HG03432 (cell line): ENCODE data around the gene OR5C1.
"Not testable (repeated sequence)": the region's sequence is repeated elsewhere in the genome, so short reads cannot be mapped to it uniquely, and the experiment has no call there.

Experiments
- ATAC-seq: cut with Tn5 transposase; IDR thresholded peaks from one replicate; pipeline ENCODE4 v1.9.1; 2021; ENCODE audit warnings: mild to moderate bottlenecking, moderate library complexity; ENCODE audit not compliant: unreplicated experiment

Gene OR5C1

DNA sequence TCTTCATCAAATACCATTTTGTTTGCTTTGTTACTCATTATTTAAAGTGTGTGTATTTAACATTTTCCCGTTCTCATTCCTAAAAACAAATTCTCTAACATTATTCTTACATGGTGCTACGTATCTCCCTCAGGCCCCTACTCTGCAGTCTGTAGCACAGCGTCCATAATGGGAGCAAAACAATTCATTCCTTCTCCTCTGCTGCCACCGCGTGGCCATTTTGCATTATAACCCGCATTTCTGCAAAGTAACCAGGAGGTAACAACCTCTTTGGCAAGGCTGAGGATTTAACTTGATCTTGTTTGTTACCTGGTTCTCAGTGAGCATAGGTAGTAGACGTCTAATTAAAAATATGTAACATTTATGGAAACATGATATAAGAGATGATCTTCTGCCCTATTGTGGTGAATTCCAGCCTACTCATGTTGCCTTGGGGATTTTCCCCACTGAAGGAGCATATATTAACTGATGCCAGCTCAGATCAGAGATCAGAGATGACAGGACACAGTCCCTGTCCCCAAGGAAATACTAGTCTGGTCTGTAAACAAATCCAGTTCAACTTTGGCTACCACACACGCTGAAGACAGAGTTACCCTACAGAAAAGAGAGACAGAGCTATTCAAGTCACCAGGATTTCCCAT, 21.7 kb downstream of the OR5C1 start:
- ATAC-seq: peak; percentile 84

DNA sequence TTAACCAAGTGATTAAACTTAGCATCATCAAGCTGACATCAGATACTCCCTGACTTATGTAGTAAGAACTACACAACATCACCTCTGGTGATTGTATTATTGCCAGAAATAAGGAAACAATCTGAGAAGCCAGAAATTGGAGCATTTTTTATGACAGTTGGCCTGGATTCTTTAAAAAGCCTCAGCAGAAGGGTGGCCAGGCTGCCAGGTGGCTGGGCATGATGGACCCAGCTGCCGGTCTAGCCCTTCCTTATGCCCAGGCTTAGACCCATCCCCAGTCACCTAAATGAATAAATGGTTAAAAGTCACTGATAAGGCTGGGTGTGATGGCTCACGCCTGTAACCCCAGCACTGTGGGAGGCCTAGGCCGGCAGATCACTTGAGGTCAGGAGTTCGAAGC, 24.0 kb downstream of the OR5C1 start:
- no peak for ATAC-seq

DNA sequence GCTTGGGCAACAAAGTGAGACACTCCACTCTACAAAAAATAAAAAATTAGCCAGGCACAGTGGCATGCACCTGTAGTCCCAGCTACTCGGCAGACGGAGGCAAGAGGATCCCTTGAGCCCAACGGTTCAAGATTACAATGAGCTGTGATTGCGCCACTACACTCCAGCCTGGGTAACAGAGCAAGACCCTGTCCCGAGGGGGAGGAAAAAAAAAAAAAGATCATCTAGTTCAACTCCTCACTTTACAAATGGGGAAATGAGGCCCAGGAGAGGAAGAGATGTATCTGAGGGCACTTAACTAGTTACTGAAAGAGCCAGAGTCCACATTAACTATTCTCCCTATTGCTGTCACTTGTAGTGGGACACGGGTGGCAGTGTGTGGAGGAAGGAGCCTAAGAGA, 25.8 kb downstream of the OR5C1 start:
- ATAC-seq: no peak

DNA sequence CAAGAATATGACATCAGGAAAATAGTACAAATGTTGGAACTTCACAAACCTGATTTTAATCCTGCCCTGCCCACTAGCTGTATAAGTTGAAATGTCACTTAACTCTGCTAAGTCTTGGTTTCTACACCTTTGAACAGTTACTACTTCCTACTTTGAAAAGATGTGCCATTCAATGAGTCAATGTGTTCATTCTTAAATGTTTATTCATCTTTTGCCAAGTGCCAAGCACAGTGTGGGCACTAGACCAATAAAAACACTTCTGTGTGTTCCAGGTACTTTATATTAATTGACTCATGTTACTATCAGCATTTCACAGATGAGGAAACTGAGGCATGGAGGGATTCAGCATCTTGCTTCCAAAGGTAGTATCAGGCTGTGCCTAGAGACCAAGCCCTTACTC, 26.8 kb downstream of the OR5C1 start:
- ATAC-seq: no peak

DNA sequence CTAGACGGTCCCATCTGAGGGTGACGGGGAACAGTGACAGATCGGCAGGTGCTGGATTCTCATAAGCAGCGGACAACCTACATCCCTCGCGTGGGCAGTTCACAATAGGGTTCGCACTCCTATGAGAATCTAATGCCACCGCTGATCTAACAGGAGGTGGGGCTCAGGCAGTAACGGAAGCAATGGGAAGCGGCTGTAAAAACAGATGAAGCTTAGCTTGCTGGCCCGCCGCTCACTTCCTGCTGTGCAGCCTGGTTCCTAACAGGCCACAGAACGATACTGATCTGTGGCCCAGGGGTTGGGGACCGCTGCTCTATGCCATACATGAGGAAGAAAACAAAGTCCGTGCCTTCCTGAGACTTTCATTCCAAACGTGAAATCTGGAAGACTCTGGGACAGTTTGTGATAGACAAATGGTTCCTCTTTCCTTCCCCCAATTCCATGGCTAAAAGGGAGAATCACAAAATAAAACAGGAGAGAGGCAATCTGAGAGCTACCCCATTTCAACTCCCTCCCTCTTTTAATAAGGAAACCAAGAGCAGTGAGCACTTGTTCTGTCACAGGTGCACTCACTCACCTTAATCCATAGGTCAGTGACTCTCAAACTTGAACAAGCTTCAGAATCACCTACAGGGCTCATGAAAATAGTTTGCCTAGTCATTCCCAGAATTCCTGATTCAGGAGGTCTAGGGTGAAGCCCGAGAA, 27.6 kb downstream of the OR5C1 start:
- peak; percentile 74 for ATAC-seq

DNA sequence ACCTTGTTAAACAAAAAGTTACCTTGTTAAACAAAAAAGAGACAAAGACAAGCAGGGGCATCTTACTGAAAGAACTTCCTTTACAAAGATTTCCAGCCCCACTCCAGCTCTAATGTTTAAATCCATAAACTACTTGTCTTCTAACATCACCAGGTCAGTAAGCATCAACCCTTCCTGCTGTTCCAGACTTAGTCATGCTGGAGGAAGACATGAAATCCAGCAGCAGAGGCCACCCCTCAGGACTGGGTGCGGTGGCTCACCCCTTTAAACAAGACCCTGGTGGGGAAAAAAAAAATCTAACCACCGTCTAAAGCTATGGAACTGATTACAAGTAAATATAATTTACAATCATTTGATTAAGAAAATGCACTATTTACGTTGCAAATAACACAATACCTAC, 30.6 kb downstream of the OR5C1 start:
- no peak for ATAC-seq

DNA sequence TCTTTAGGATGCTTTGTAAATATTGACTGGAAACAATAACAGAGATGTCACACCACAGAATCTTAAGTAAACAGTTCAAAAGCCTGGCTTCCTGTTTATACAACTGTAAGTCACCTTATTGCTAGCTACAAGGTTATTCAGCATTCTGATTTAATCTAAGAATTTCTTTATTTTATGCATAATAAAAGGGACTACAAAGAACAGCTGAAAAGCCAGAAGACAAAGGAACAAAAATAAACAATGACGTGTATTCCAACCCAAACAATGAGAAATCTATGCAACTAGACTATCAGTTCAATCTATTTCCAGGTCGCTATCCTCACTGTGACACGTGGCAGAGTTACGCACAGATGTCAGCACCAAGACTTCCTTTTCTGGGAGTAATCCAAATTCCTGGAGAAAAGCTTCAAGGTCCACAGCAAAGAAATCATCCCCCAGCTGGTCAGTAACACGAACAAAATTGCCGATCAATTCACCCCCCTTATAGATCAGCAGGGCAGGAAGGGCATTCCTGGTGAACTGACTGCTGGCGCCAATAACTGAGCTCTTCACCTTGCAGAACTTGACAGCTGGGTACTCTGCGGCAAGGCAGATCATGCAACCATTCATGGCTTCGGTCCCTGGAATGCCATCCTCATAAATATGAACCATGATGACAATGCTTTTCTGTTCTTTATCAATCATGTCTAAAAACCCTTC, 31.2 kb downstream of the OR5C1 start:
- no peak for ATAC-seq

DNA sequence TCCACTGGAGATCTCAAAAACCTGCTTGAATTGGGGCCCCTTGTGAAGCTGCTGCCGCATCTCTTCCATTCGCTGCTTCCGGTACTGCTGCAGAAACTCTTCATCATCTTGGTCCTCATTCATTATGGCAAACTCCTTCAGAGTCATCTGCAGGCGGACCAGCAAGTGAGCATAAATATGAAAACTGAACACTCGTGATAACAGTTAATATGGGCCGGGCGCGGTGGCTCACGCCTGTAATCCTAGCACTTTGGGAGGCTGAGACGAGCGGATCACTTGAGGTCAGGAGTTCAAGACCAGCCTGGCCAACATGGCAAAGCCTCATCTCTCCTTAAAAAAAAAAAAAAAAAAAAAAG, 31.7 kb downstream of the OR5C1 start:
- no peak for ATAC-seq

DNA sequence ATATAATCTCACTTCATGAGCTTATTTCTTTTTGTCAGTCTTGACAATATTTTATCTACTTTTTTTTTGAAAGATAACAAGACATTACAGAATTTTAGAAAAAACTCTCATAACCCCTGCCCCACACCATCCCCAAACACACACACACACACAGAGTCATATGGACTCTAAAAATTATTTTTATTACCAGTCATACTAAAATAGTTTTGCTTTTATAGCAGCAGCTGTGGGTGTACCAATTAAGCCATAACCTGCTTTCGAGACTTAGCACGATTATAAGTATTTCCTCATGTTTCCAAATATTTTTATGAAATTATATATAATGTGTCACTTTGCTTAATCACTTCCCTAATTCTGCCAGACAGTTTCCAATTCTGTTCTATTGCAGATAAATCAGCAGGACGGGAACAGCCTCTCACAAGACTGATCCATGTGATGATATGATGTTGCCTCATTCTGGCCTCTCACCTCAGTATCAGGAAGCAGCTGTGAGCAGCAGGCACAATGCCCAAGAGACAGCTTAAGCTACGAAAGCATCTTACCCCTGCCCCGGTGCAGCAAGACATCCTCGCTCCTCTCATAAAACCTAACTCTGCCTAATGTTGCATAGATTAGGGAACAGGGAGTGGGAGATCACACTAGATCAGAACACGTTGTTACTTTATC, 32.7 kb downstream of the OR5C1 start:
- peak; percentile 45 for ATAC-seq

DNA sequence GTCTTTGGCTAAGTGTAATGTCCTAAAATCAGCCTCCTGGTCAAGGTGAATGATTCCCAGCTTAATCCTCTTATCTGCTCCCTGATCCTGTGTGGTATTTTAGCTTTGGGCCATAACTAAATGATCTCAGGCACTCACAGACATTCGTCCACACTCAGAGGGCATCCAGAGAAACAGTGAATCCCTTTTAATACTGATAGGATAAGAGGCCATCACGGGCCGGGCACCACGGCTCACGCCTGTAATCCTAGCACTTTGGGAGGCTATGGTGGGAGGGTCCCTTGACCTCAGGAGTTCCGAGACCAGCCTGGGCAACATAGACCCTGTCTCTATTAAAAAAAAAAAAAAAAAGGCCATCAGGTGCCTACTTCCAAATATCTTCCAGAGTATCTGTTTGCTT, 33.3 kb downstream of the OR5C1 start:
- ATAC-seq: no peak

DNA sequence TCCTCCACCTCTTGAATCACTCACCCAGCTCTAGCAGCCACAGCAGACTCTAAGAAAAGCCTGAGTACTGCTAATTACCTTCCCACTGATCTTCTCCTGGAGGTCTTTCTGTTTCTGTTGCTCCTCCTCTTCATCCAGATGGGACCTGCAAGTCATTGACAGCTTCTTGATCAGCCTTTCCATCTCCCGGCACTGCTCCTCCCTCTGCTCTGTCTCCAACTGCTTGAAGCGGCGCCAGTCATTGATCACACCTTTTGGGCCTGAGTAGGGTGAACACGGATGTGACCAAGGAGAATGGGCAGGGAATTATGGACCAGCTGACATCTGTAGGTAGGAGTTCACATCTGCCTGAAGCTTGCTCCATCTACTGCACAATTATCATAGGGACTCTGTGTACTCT, 34.2 kb downstream of the OR5C1 start:
- no peak for ATAC-seq

DNA sequence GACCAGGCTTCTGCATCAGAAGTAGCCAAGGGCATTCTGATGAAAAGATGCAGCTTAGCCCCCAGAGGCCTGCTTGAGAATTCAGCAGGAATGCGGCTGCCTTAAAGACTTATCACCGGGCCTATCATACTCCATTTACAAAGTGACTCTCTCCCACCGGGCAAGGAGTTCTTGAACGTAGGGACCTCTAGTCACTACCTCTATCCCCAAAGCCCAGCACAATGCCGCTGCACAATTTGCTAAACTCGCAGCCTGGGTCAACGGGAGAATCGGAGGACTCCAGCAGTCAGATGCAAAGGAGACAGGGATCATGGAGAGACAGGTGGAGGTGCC, 39.0 kb downstream of the OR5C1 start:
- ATAC-seq: peak; percentile 27

DNA sequence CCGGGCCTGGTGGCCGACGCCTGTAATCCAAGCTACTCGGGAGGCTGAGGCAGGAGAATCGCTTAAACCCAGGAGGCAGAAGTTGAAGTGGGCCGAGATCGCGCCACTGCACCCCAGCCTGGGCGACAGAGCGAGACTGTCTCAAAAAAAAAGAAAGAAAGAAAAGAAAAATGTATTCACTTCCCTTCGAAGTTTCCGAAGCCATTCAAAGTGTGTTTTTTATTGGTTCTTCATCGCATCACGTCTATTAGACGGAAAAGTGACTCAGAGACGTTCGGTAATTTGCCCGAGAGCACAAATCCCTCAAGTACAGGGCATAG, 40.2 kb downstream of the OR5C1 start:
- not testable (repeated sequence) for ATAC-seq

DNA sequence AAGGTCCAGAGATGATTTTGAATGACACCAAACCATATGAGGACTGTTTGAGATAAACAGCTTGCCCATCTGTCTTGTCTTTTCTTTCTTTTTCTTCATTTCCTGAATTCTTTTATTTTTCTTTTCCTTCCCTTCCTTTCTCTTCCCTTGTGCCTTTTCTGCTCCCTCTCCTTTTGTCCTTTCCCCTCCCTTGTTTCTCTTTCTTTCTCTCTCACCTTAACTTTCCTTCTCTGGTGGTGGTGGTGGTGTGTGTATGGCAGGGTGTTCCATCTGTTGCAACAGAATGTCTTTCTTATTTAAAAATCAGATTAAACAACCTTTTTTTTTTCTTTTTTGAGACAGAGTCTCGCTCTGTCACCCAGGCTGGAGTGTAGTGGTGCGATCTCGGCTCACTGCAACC, 43.5 kb downstream of the OR5C1 start:
- ATAC-seq: no peak

DNA sequence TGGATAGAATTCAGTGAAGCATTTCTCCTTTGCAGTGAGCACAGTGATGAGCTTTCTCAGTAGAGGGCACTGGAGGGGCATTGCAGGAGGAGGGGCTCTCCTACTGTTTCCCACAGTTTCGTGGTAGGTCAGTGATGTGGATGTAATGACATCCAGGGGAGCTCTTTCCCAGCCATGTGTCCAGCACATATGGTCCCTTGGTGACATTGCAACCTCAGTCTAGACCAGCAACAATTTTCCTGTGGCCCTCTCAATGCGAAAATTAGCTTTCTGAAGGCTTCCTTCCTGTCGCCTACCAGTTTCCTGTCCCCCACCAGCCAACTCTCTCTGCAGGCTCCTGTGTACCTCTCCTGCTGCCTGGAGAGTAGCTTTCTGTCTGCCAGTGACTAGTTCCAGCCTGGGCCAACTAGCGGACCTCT, 46.6 kb downstream of the OR5C1 start:
- peak; percentile 43 for ATAC-seq

DNA sequence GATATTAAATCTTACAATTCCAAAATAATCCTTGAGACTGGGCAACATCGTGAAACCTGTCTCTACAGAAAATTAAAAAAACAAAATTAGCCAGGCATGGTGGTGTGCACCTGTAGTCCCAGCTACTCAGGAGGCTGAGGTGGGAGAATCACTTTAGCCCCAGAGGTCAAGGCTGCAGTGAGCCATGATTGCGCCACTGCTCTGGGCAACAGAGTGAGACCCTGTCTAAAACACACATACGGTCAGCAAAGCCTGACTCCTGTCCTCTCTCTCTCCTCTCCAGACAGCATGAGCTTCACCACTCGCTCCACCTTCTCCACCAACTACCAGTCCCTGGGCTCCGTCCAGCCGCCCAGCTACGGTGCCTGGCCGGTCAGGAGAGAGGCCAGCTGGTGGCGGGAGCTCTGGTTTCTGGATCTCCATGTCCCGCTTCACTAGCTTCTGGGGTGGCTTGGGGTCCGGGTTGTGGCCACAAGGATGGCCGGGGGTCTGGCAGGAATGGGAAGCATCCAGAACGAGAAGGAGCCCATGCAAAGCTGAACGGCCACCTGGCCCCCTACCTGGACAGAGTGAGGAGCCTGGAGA, 48.6 kb downstream of the OR5C1 start:
- ATAC-seq: no peak

DNA sequence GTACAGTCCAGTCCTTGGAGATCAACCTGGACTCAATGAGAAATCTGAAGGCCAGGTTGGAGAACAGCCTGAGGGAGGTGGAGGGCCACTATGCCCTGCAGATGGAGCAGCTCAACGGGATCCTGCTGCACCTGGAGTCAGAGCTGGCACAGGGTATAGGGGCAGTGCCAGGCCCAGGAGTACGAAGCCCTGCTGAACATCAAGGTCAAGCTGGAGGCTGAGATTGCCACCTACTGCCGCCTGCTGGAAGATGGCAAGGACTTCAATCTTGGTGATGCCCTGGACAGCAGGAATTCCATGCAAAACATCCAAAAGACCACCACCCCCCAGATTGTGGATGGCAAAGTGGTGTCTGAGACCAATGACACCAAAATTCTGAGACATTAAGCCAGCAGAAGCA, 49.7 kb downstream of the OR5C1 start:
- not testable (repeated sequence) for ATAC-seq
